Esophagus mucosa (tissue), 1 donor: ENCODE results near the gene TBC1D16. TPM values are rescaled to one million over a fixed set of nuclear protein-coding genes. Genes with fewer than 3 reads are reported as not detected.

Experiments used
- ATAC-seq: fragments of 200-7000 bp; cut with Tn5 transposase; one replicate; pipeline ENCODE4 v1.9.1; 2020
- total RNA-seq: library from RNA; stranded (reverse); gene quantifications from one replicate; pipeline ENCODE4 v1.2.4, GENCODE V29; 2023
- donor health status: DM: yes; HTN: yes; CAD: no.

The TBC1D16 gene
- total RNA-seq, 1 donor from 2014 or later = 8.9 TPM

- no peak for ATAC-seq
Measured at GRCh38 chr17:79883202-79883601, 152.5 kb downstream of the TBC1D16 start.

Other genes with a start within 250 kb of the TBC1D16 start
- 3.8 TPM for gene CBX8, start 238.8 kb downstream of the TBC1D16 start, total RNA-seq
- 25.2 TPM for gene CBX4, start 196.4 kb downstream of the TBC1D16 start, total RNA-seq
- gene CCDC40, start 770 bp upstream of the TBC1D16 start, total RNA-seq = 0.72 TPM
- gene GAA, start 65.7 kb upstream of the TBC1D16 start, total RNA-seq = 13.2 TPM
- gene EIF4A3, start 111.3 kb upstream of the TBC1D16 start, total RNA-seq = 93.3 TPM
- gene CARD14, start 134.2 kb upstream of the TBC1D16 start, total RNA-seq = 23.8 TPM
- 18.9 TPM for gene SGSH, start 184.5 kb upstream of the TBC1D16 start, total RNA-seq
- 7.2 TPM for gene SLC26A11, start 184.6 kb upstream of the TBC1D16 start, total RNA-seq
- 59.9 TPM for gene RNF213, start 225.0 kb upstream of the TBC1D16 start, total RNA-seq